HG03095 (cell line): ENCODE measurements around the gene TFCP2L1.
"Not testable (repeated sequence)": the region's sequence is repeated elsewhere in the genome, so short reads cannot be mapped to it uniquely, and the experiment has no call there.

Source experiments
- ATAC-seq: cut with Tn5 transposase; IDR thresholded peaks from one replicate; pipeline ENCODE4 v1.9.1; 2021; ENCODE audit warnings: moderate library complexity; ENCODE audit not compliant: unreplicated experiment

TFCP2L1 gene

DNA sequence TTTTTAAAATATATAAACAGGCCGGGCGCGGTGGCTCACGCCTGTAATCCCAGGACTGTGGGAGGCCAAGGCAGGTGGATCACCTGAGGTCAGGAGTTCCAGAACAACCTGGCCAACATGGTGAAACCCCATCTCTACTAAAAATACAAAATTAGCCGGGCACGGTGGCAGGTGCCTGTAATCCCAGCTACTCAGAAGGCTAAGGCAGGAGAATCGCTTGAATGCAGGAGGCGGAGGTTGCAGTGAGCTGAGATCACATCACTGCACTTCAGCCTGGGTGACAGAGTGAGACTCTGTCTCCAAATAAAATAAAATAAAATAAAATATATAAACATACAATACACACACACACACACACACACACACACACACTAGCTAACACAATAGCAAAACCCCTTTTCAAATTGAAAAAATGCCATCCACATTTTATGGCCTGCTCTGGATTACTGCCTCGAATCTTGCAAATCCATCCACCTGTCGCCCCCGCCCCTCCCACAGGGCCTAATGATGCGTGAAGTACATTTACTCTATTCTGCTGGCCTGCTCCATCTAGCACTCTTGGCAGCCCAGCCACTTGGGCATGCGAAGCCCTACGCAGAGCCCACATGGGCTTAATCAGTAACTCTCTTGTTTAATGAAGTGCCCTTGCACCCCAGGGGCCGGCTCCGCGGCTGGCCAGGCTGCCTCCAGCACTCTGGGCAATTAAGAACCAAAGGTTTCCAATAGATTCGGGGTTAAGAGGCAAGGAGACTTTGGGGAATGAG, 57.4 kb downstream of the TFCP2L1 start:
- ATAC-seq, result not testable (repeated sequence)

DNA sequence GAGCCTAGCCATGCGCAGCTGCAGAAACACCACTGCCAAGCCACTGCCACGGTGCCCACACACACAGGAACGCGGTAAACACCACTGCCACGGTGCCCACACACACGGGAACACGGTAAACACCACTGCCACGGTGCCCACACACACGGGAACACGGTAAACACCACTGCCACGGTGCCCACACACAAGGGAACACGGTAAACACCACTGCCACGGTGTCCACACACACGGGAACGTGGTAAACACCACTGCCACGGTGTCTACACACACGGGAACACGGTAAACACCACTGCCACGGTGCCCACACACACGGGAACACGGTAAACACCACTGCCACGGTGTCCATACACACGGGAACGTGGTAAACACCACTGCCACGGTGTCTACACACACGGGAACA, 59.3 kb downstream of the TFCP2L1 start:
- not testable (repeated sequence) for ATAC-seq

DNA sequence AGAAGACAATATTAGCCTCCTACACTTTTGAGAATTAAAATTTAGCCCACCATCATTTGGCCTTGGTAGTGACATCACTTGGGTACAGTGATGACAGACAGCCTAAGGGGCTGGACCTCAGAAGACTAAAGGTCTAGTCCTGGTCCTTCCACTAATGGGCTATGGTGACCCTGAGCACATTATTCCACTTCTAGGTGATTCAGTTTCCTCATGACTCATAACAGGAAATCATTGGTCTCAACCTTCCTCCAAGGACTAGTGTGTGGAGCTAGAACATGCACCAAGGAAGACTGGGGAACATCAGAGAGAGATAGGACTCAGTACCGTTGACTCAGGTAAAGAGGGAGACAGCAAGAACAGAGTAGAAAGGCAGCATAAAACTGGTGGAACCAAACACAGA, 64.0 kb downstream of the TFCP2L1 start:
- ATAC-seq, result no peak

DNA sequence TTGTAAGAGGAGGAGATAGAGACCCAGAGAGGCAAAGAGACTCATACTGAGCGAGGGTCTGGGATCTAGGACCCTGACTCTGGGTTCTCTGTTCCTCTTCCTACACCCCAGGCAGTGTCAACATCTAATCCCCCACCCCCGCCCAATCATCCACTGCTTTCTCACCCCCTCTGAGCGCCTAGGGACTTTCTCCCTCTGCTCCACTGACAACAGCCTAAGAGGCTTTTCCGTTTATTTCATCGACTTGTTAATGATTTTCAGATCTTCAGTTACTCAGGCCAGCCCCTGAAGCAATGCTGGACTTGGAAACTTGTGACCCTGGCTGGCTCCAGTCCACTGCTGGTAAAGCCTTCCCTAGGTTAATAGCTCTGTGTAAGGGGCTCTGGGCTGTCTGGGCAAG, 65.1 kb downstream of the TFCP2L1 start:
- no peak for ATAC-seq

GRCh38 chr2:121218386-121218938, 66.5 kb downstream of the TFCP2L1 start:
- ATAC-seq, result no peak

DNA sequence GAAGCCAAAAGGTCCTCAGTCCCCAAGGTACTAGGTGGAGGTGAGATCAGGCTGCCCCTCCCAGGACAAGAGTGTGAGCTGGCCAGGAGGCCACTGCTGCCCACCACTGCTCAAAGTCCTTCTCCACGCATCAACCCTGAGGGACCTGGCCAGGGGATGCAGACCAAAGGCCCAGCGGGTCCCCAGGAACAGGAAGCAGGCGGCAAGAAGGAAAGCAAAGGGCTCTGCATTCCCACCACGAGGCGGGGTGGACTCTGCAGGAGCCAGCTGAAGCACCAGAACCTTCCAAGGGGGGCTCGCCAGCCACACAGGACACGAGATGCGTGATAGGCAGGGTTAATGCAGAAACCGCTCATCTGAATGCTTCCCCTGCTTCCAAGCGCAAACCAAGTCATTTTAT, 67.4 kb downstream of the TFCP2L1 start:
- no peak for ATAC-seq

DNA sequence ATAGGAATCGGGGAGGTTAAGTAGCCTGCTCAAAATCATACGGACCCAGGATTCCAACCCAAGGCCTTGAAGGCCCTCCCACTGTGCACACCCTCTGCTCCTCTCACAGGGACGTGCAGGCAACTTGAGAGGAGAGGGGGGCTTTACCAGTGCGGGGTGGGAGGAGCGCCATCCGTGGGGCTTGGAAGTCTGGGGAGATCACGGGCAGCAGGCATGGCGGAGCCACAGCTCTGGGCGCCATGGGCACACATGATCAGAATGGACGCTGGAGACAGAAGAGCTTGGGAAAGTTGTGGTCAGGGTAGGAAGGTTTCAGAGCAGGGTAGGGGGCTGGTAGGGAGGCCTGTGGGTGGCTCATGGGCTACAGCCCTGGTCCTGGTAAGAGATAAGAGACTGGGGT, 70.7 kb downstream of the TFCP2L1 start:
- no peak for ATAC-seq

DNA sequence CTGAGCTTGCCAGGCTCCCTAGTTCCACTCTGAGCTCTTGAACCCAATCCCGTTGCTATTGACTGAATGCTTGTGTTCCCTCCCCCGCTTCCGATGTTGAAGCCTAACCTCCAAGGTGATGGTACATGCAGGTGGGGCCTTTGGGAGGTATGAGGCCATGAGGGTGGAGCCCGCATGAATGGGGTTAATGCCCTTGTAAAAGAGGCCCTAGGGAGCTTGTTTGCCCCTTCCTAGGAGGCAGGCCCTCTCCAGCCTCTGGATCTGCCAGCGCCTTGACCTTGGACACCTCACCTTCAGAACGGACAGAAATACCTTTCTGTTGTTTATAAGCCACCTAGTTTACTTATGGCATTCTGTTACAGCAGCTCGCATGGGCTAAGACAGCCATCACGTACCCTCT, 71.6 kb downstream of the TFCP2L1 start:
- no peak for ATAC-seq

GRCh38 chr2:121212661-121213325, 72.2 kb downstream of the TFCP2L1 start:
- ATAC-seq, result no peak

DNA sequence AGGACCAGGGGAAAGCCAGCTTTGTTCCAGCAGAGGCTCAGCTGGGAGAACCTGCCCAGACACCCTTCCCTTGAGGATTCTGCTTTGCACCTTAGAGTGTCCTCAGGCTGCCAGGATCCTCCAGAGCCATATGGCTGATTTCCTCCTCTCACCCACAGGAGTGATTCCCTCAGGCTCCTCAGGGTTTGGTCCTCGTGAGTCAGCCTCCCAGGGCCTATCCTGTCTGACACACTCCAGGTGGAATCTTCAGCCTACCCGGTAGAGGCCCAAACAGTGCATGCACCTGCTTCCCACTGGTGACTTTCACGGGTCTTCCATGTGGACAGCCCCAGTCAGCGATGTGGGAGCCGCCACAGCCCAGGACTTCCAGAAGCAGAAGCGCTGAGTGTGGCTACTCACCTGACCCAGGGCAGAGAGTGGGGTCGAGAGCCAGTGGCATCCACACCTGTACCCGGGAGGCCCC, 73.3 kb downstream of the TFCP2L1 start:
- ATAC-seq, result no peak

- ATAC-seq, result no peak
Observed at GRCh38 chr2:121211251-121211650, 73.8 kb downstream of the TFCP2L1 start.

DNA sequence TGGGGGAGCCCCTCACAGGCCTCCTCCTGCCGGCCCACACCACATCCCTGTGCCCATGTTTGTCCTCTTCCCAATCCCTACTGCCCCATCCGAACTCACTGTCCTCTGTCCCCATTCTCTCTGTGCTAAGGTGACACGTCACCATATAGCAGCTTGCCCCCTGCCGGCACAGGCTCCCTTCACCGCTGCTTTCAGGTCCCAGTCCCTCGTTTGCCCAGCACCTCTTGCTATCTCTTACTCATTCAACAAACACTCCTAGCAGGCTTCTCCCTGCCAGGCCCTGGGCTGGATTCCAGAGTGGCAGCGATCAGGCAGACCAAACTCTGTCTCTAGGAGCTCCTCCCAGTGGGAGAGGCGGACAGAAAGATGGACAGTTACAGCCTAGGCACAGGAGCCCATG, 74.3 kb downstream of the TFCP2L1 start:
- no peak for ATAC-seq

GRCh38 chr2:121209014-121209610, 75.9 kb downstream of the TFCP2L1 start:
- no peak for ATAC-seq

GRCh38 chr2:121207494-121207893, 77.5 kb downstream of the TFCP2L1 start:
- ATAC-seq, result no peak

- no peak for ATAC-seq
Observed at GRCh38 chr2:121205321-121205942, 79.6 kb downstream of the TFCP2L1 start.

GRCh38 chr2:121203591-121204249, 81.3 kb downstream of the TFCP2L1 start:
- ATAC-seq, result no peak

- no peak for ATAC-seq
Observed at GRCh38 chr2:121202541-121203310, 82.3 kb downstream of the TFCP2L1 start.

GRCh38 chr2:121201796-121202195, 83.2 kb downstream of the TFCP2L1 start:
- no peak for ATAC-seq

DNA sequence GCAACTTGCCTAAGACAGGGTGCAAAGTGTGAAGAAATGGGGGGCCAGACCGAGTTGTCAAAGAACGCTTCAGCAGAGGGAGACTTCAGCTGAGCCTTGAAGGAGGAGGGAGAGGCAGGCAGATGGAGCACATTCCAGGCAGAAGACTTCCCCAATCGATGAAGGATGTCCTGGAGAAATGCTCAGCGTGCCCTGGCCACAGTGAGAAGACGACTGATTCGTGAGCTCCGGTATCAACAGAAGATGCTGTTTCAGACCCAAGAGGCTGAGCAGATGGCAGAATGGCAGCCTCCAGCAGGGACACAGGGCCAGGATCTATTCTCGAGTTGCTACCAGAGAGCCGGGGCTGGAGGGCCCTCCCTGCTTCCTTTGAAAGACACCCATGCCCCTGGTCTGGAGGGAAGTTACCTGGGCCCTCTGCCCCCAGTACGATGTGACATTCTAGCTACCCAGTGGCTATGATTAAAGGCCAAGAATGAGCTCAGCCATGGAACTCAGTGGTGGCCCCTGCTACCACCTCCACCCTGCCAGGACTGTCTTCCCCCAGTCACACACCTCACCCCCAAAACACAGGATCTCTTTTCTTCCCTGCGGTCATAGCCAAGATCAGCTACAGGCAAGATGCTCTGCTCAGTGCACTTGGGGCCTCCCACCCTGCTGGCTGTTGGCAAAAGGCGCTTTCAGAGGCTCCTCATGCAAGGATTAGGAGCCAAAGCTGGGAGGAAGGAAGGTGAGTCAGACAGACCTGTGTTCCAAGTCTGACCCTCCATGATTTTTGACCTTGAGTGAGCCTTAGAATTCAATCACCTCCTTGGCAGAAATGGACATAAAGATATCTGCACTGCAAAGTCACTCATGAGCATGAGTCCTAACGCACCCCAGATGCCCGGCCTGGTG, 84.3 kb downstream of the TFCP2L1 start:
- no peak for ATAC-seq
